DND-41 (cell line): ENCODE data around the gene RNF31.

Experiments used
- CTCF ChIP-seq: IDR thresholded peaks from 2 replicates; pipeline ENCODE4 v1.5.1; 2012; ENCODE audit warnings: borderline replicate concordance, low read length, moderate library complexity, mild to moderate bottlenecking; ENCODE audit not compliant: poor library complexity, severe bottlenecking; ENCODE audit errors: extremely low read depth
- EZH2 ChIP-seq: IDR thresholded peaks from 3 replicates; pipeline ENCODE4 v1.6.1; 2012; ENCODE audit warnings: borderline replicate concordance, low read depth, mild to moderate bottlenecking, moderate library complexity, low read length, inconsistent platforms; ENCODE audit not compliant: severe bottlenecking

GRCh38 chr14:24113379-24113800 is 33.9 kb upstream of the RNF31 start:
- TF ChIP-seq CTCF (no peak), EZH2 (no peak)
